ENCODE results near the gene GPD2. TPM values are rescaled to one million over a fixed set of nuclear protein-coding genes. Genes with fewer than 3 reads are reported as not detected.

GPD2 gene
- total and polyA plus RNA-seq, 2 donors (not counting 1 experiment from before 2014, with no cell fraction given), result 5.1 to 26.8 TPM

DNA sequence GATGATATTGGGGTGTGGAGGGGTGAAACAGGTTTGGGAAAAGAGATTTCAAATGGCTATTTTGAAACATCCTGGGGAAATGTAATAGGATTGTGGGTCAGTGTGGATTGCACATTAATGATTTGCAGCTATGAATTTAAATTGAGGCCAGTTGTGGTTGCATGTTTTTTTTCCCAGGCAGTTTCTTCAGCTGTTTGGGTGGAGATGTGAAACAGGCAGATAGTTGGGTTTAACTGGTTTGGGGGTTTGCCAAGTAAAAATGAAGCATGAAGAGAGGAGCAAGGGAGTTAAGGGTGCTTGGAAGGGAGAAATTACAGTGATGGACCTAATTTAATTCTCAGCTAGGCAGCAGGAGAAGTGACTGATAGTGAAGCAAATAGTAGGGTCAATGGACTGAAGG lies 16.8 kb downstream of the GPD2 start:
- H4K20me1 ChIP-seq (ENCODE audit: control insufficient read depth, insufficient read depth, low read length, poor library complexity, severe bottlenecking), result peaks cover 21% of the 10 kb centered on the region
- ChIA-PET CTCF (no interaction called here), POLR2A (no interaction called here)
- no peak overlapping the region for H3K9ac ChIP-seq (ENCODE audit: low read length)
- peaks cover 0 to 11% (median 0%) of the 10 kb centered on the region in 3 donors for H3K9me3 ChIP-seq (ENCODE audit: control extremely low read depth in 1 of 3, control insufficient read depth in 2 of 3, insufficient read depth in 1 of 3, low read length in 2 of 3)
- intact Hi-C loops (cut with micrococcal nuclease), result no loop called here
- TF ChIP-seq, protein P1, sequence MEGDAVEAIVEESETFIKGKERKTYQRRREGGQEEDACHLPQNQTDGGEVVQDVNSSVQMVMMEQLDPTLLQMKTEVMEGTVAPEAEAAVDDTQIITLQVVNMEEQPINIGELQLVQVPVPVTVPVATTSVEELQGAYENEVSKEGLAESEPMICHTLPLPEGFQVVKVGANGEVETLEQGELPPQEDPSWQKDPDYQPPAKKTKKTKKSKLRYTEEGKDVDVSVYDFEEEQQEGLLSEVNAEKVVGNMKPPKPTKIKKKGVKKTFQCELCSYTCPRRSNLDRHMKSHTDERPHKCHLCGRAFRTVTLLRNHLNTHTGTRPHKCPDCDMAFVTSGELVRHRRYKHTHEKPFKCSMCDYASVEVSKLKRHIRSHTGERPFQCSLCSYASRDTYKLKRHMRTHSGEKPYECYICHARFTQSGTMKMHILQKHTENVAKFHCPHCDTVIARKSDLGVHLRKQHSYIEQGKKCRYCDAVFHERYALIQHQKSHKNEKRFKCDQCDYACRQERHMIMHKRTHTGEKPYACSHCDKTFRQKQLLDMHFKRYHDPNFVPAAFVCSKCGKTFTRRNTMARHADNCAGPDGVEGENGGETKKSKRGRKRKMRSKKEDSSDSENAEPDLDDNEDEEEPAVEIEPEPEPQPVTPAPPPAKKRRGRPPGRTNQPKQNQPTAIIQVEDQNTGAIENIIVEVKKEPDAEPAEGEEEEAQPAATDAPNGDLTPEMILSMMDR (IDR thresholded peaks at IDR 0.05), result no peak
- TF ChIP-seq EZH2 (IDR thresholded peaks at IDR 0.05; ENCODE audit: borderline replicate concordance, insufficient read depth, low read depth, low read length, poor library complexity, severe bottlenecking), result no peak
- no peak overlapping the region for H3K4me3 Mint-ChIP-seq
- peaks cover 47% of the 10 kb centered on the region for H3K79me2 ChIP-seq (ENCODE audit: control insufficient read depth, insufficient read depth, low read length)
- H3K4me2 ChIP-seq (replicated peaks; ENCODE audit: low read depth, low read length, poor library complexity, severe bottlenecking), result no peak overlapping the region
- no peaks in the 10 kb centered on the region for H3K27me3 ChIP-seq (replicated peaks in 1 of 4; ENCODE audit: control extremely low read depth in 1 of 4, control insufficient read depth in 3 of 4, insufficient read depth in 4 of 4, low read length in 3 of 4)
- peaks cover 5 to 8% of the 10 kb centered on the region in 2 donors for H3K4me1 ChIP-seq (ENCODE audit: control insufficient read depth in 2 of 2, insufficient read depth in 2 of 2, low read length in 2 of 2)
- no peak for DNase-seq
- peaks cover 40% of the 10 kb centered on the region for H3K4me1 Mint-ChIP-seq
- H3K4me3 ChIP-seq (ENCODE audit: control extremely low read depth in 1 of 5, extremely low read depth in 1 of 5, insufficient read depth in 1 of 5, low read depth in 2 of 5, low read length in 4 of 5), result no peak overlapping the region
- no peak overlapping the region for H2AFZ ChIP-seq (ENCODE audit: insufficient read depth, low read depth, low read length, poor library complexity, severe bottlenecking)
- no peak overlapping the region for H3K27ac ChIP-seq (ENCODE audit: low read length in 2 of 2)
- no peaks in the 10 kb centered on the region for H3K27me3 Mint-ChIP-seq
- no peaks in the 10 kb centered on the region for H3K9me3 Mint-ChIP-seq (ENCODE audit: insufficient read depth)
- ATAC-seq (ENCODE audit: low read depth), result no peak
- no peak overlapping the region for H3K27ac Mint-ChIP-seq
- H3K36me3 ChIP-seq (replicated peaks in 1 of 2; ENCODE audit: control extremely low read depth in 1 of 2, control insufficient read depth in 1 of 2, extremely low read depth in 1 of 2, insufficient read depth in 2 of 2, low read length in 1 of 2), result no peaks in the 10 kb centered on the region

GRCh38 chr2:156455361-156455975 lies 19.3 kb downstream of the GPD2 start:
- no peak overlapping the region for H3K9ac ChIP-seq (ENCODE audit: low read length)
- peaks cover 5 to 8% of the 10 kb centered on the region in 2 donors for H3K4me1 ChIP-seq (ENCODE audit: control insufficient read depth in 2 of 2, insufficient read depth in 2 of 2, low read length in 2 of 2)
- no peak overlapping the region for H3K27ac ChIP-seq (ENCODE audit: low read length in 2 of 2)
- no peaks in the 10 kb centered on the region for H3K27me3 ChIP-seq (replicated peaks in 1 of 4; ENCODE audit: control extremely low read depth in 1 of 4, control insufficient read depth in 3 of 4, insufficient read depth in 4 of 4, low read length in 3 of 4)
- no peak overlapping the region for H2AFZ ChIP-seq (ENCODE audit: insufficient read depth, low read depth, low read length, poor library complexity, severe bottlenecking)
- H3K4me3 Mint-ChIP-seq, result no peak overlapping the region
- ATAC-seq (ENCODE audit: low read depth) (no peak), DNase-seq (no peak)
- no peak overlapping the region for H3K27ac Mint-ChIP-seq
- H3K79me2 ChIP-seq (ENCODE audit: control insufficient read depth, insufficient read depth, low read length), result peaks cover 35% of the 10 kb centered on the region
- peaks cover 0 to 11% (median 0%) of the 10 kb centered on the region in 3 donors for H3K9me3 ChIP-seq (ENCODE audit: control extremely low read depth in 1 of 3, control insufficient read depth in 2 of 3, insufficient read depth in 1 of 3, low read length in 2 of 3)
- no peaks in the 10 kb centered on the region for H3K36me3 ChIP-seq (replicated peaks in 1 of 2; ENCODE audit: control extremely low read depth in 1 of 2, control insufficient read depth in 1 of 2, extremely low read depth in 1 of 2, insufficient read depth in 2 of 2, low read length in 1 of 2)
- intact Hi-C loops (cut with micrococcal nuclease), result no loop called here
- no peak overlapping the region for H3K4me2 ChIP-seq (replicated peaks; ENCODE audit: low read depth, low read length, poor library complexity, severe bottlenecking)
- H3K9me3 Mint-ChIP-seq (ENCODE audit: insufficient read depth), result no peaks in the 10 kb centered on the region
- TF ChIP-seq, protein P1 (IDR thresholded peaks at IDR 0.05), result no peak
- TF ChIP-seq EZH2 (IDR thresholded peaks at IDR 0.05; ENCODE audit: borderline replicate concordance, insufficient read depth, low read depth, low read length, poor library complexity, severe bottlenecking), result no peak
- POLR2A ChIA-PET, result no interaction called here
- H4K20me1 ChIP-seq (ENCODE audit: control insufficient read depth, insufficient read depth, low read length, poor library complexity, severe bottlenecking), result peaks cover 13% of the 10 kb centered on the region
- 100% methylated on average over 1 of the region's 2 CpGs for WGBS (ENCODE audit: insufficient coverage)
- H3K4me3 ChIP-seq (ENCODE audit: control extremely low read depth in 1 of 5, extremely low read depth in 1 of 5, insufficient read depth in 1 of 5, low read depth in 2 of 5, low read length in 4 of 5), result no peak overlapping the region
- CTCF ChIA-PET, result no interaction called here
- H3K27me3 Mint-ChIP-seq, result no peaks in the 10 kb centered on the region
- H3K4me1 Mint-ChIP-seq, result peaks cover 41% of the 10 kb centered on the region
